Left lung (tissue), 10 donors: Measurements from ENCODE around the gene SH3PXD2B. TPM values are rescaled to one million over a fixed set of nuclear protein-coding genes. Genes with fewer than 3 reads are reported as not detected.

ENCODE experiments used
- ATAC-seq: fragments of 200-7000 bp; cut with Tn5 transposase; one replicate; pipeline ENCODE4 v1.9.1; 2020; ENCODE audit warnings: moderate library complexity
- DNase-seq, 4 donors: peaks; one replicate each; pipeline ENCODE4 v3.0.0-alpha.2; 2013 to 2020
- H3K27ac ChIP-seq, 2 donors: fragments of 200-600 bp; sonication (generic) in 1 of 2; one replicate each; pipeline versions ENCODE4 v1.5.0 to v1.8.0; 2020 to 2021
- H3K27me3 ChIP-seq, 2 donors: fragments of 200-600 bp; sonication (generic) in 1 of 2; one replicate each; pipeline versions ENCODE4 v1.5.0 to v1.8.0; 2020 to 2021
- H3K36me3 ChIP-seq, 2 donors: fragments of 200-600 bp; sonication (generic) in 1 of 2; one replicate each; pipeline versions ENCODE4 v1.5.0 to v1.8.0; 2020 to 2021
- H3K4me1 ChIP-seq, 2 donors: fragments of 200-600 bp; one replicate each; pipeline ENCODE4 v1.8.0; 2021
- H3K4me3 ChIP-seq, 2 donors: fragments of 200-600 bp; sonication (generic) in 1 of 2; one replicate each; pipeline versions ENCODE4 v1.5.0 to v1.8.0; 2020 to 2021; ENCODE audit warnings: mild to moderate bottlenecking in 1 of 2
- H3K9me3 ChIP-seq, 2 donors: fragments of 200-600 bp; sonication (generic) in 1 of 2; one replicate each; pipeline versions ENCODE4 v1.5.0 to v1.8.0; 2020 to 2021
- intact Hi-C, 2 donors: fragments of 100-400 bp; cut with DNase I; formaldehyde crosslinking; loops; one replicate each; pipeline versions ENCODE4 v1.11.2 to v1.14.2; 2022
- polyA plus RNA-seq, 6 donors: library from polyadenylated mRNA; unstranded; fragments of 120-200 nt; gene quantifications; one replicate each; pipeline ENCODE4 v1.2.1, GENCODE V29; 2013; ENCODE audit not compliant: insufficient read length in 6 of 6
- total RNA-seq, 2 donors: library from RNA; stranded (reverse); fragmentation: NEBNext Ultra II Directional; extraction: Animal tissue kit (Norgen Biotek cat#: 25700); gene quantifications; one replicate each; pipeline ENCODE4 v1.2.1, GENCODE V29; 2021
- TF ChIP-seq, protein P1 (sequence below), 2 donors: fragments of 200-600 bp; sonication (generic) in 1 of 2; IDR thresholded peaks; one replicate each; pipeline versions ENCODE4 v1.5.0 to v1.8.0; 2021; ENCODE audit warnings: antibody characterized with exemption in 2 of 2
- donor health status: DM: no; HTN: yes; CAD: no.
- donor health status: DM: no; HTN: no; CAD: no.

SH3PXD2B gene
- total and polyA plus RNA-seq, 8 donors: 35.4 to 57.5 (median 43.8) TPM

DNA sequence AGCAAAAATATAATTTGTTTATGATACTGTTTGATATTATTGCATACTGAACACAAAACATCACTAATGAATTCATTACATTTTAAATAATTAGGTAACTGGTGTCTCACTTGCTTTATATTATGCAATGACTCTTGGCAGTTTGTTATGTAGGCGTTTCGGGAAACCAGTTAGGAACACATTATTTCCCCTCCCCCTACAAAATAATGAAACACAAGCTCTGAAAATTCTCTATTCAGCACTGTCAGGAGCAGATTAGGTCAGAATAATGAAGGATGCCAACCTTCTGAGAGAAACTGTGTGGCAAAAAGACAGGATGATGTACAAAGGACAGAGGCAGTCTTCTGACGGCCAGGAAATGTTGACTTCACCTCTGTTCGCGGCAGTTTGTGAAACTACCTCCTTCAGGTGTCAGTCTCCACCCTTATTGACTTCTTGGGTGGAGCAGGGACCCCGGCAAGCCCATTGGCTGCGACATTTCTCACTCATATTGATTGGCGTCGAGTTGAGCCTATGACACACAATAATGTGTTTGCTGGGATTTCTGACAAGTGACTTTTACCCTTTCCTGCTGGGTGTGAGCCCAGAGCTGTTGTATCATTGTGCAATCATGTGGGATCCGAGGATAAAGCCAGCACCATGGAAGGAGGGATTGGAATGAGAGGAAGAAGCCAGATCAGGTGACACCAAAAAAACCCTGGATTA, 33.9 kb downstream of the SH3PXD2B start:
- peaks cover 0 to 11% of the 10 kb centered on the region in 2 donors for H3K36me3 ChIP-seq
- H3K27me3 ChIP-seq: no peaks in the 10 kb centered on the region
- TF ChIP-seq, protein P1, sequence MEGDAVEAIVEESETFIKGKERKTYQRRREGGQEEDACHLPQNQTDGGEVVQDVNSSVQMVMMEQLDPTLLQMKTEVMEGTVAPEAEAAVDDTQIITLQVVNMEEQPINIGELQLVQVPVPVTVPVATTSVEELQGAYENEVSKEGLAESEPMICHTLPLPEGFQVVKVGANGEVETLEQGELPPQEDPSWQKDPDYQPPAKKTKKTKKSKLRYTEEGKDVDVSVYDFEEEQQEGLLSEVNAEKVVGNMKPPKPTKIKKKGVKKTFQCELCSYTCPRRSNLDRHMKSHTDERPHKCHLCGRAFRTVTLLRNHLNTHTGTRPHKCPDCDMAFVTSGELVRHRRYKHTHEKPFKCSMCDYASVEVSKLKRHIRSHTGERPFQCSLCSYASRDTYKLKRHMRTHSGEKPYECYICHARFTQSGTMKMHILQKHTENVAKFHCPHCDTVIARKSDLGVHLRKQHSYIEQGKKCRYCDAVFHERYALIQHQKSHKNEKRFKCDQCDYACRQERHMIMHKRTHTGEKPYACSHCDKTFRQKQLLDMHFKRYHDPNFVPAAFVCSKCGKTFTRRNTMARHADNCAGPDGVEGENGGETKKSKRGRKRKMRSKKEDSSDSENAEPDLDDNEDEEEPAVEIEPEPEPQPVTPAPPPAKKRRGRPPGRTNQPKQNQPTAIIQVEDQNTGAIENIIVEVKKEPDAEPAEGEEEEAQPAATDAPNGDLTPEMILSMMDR (IDR thresholded peaks at IDR 0.05): no peak
- intact Hi-C loops: no loop called here
- no peaks in the 10 kb centered on the region for H3K9me3 ChIP-seq
- H3K27ac ChIP-seq: peak overlapping the region; percentile 78 to 85
- peak in 3 of 4 donors; percentile 73 to 87 (median 78) for DNase-seq
- H3K4me1 ChIP-seq: peaks cover 41 to 67% of the 10 kb centered on the region in 2 donors
- ATAC-seq: peak; percentile 79
- no peak overlapping the region for H3K4me3 ChIP-seq

- H3K36me3 ChIP-seq: peaks cover 0 to 11% of the 10 kb centered on the region in 2 donors
- no peak overlapping the region for H3K4me3 ChIP-seq
- no peak for ATAC-seq
- no peak for DNase-seq
- H3K27me3 ChIP-seq: no peaks in the 10 kb centered on the region
- TF ChIP-seq, protein P1 (IDR thresholded peaks at IDR 0.05): no peak
- peak overlapping the region; percentile 78 to 85 for H3K27ac ChIP-seq
- intact Hi-C loops: no loop called here
- peaks cover 41 to 76% of the 10 kb centered on the region in 2 donors for H3K4me1 ChIP-seq
- H3K9me3 ChIP-seq: no peaks in the 10 kb centered on the region
Observed at GRCh38 chr5:172418862-172419814, 35.2 kb downstream of the SH3PXD2B start.

DNA sequence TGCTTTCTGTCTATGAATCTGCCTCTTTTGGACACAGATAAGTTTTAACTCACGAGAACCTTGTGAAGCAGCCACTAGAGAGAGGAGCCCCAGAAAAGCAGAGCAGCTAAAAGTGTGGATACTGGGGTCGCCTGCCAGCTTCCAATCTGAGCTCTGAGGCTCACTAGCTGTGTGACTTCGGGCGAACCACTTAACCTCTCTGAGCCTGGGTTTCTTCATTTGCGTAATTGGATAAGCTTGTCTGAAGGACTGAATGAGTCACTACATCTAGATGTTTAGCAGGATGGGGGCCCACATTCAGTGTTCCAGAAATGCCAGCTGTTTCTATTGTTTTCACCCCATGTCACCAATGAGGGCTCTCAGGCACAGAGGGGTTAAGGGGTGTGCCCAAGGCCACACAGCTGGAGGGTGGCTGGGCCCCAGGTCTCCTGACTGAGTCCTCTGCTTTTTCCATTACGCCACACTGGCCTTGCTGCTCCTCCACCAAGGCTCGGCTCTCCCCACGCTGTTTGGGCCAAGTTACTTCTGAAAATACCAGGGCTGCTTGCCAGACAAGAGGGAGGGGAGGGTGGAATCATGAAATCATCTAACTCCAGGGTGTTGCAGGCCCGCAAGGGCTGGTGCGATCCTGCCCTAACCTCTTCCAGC, 36.2 kb downstream of the SH3PXD2B start:
- Histone ChIP-seq H3K27ac (peak overlapping the region; percentile 78 to 85), H3K27me3 (no peaks in the 10 kb centered on the region), H3K36me3 (peaks cover 0 to 11% of the 10 kb centered on the region in 2 donors), H3K9me3 (no peaks in the 10 kb centered on the region), H3K4me3 (no peak overlapping the region), H3K4me1 (peaks cover 45 to 86% of the 10 kb centered on the region in 2 donors)
- peak; percentile 83 for ATAC-seq
- DNase-seq: peak in 3 of 4 donors; percentile 93 to 96 (median 94)
- TF ChIP-seq, protein P1 (IDR thresholded peaks at IDR 0.05): no peak
- intact Hi-C loops: no loop called here

DNA sequence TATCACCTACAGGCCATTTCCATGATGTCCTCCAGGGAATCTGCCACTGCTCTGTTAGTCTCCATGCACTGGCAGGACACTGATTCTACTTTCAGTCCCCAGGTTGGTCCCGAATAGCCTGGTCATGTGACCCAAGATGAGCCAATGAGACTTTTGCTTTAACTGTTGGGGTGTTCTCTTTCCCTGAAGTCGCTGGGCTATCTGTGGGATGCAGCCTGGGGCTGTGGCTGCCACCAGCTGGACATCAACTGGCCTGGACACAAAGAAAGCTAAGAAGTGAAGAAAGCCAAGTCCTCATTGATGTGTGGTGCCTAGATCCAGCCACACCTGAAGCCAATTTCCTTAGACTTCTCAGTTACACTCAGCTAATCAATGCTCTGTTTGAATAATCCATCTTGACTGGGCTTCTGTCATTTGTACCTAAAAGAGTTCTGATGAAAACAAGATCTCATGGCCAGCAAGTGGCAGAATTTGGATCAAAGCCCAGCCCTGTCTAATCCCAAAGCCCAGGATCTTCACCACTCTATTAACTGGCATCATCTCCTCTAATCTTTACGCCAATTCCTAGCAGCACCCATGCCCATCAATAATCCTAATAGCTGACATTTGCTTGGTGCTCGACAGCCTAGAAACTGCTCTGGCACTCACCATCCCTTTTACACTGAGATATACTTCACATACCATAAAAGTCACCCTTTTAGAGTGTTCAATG, 37.0 kb downstream of the SH3PXD2B start:
- Histone ChIP-seq H3K9me3 (no peaks in the 10 kb centered on the region), H3K27ac (peak overlapping the region; percentile 78 to 85), H3K36me3 (peaks cover 0 to 10% of the 10 kb centered on the region in 2 donors), H3K27me3 (no peaks in the 10 kb centered on the region), H3K4me1 (peaks cover 48 to 90% of the 10 kb centered on the region in 2 donors), H3K4me3 (no peak overlapping the region)
- intact Hi-C loops: no loop called here
- TF ChIP-seq, protein P1 (IDR thresholded peaks at IDR 0.05): no peak
- no peak for DNase-seq
- ATAC-seq: no peak
